Sigmoid colon (tissue), 4 donors: Measurements from ENCODE around the gene PRMT1.

Source experiments
- EP300 ChIP-seq, 4 donors: sonication (generic); formaldehyde crosslinking; IDR thresholded peaks; one replicate each; pipeline ENCODE4 v1.6.1; 2017; ENCODE audit warnings: antibody characterized with exemption in 4 of 4
- POLR2A ChIP-seq, 2 donors: fragments of 450-650 bp; IDR thresholded peaks; one replicate each; pipeline ENCODE4 v1.6.1; 2016; ENCODE audit warnings: antibody characterized with exemption in 2 of 2, mild to moderate bottlenecking in 2 of 2, moderate library complexity in 2 of 2
- TF ChIP-seq, protein P1 (sequence below), 4 experiments: fragments of 450-650 bp in 3 of 4; fragments of 200-600 bp in 1 of 4; IDR thresholded peaks; one replicate each; pipeline ENCODE4 v1.5.1; 2016 to 2019; ENCODE audit warnings: antibody characterized with exemption in 4 of 4, mild to moderate bottlenecking in 3 of 4, moderate library complexity in 2 of 4

DNA sequence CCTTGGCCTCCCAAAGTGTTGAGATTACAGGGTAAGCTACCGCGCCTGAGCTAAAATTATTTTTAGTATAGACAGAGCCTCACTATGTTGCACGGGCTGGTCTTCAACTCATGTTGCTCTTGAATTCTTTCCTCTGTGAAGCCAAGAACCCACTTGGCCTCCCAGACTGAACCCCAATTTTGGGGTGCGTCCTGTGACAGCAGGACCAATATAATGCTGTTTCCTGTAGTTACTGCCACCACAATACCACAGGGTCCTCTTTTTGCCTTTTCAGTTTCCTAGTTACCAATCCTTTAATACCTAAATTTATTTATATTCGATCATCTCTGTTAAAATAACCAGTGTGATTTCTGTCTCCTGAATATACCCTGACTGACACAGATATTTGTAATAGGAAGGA, 53.1 kb downstream of the PRMT1 start:
- no peak for TF ChIP-seq EP300 (IDR thresholded peaks at IDR 0.05)
- TF ChIP-seq, protein P1, sequence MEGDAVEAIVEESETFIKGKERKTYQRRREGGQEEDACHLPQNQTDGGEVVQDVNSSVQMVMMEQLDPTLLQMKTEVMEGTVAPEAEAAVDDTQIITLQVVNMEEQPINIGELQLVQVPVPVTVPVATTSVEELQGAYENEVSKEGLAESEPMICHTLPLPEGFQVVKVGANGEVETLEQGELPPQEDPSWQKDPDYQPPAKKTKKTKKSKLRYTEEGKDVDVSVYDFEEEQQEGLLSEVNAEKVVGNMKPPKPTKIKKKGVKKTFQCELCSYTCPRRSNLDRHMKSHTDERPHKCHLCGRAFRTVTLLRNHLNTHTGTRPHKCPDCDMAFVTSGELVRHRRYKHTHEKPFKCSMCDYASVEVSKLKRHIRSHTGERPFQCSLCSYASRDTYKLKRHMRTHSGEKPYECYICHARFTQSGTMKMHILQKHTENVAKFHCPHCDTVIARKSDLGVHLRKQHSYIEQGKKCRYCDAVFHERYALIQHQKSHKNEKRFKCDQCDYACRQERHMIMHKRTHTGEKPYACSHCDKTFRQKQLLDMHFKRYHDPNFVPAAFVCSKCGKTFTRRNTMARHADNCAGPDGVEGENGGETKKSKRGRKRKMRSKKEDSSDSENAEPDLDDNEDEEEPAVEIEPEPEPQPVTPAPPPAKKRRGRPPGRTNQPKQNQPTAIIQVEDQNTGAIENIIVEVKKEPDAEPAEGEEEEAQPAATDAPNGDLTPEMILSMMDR (IDR thresholded peaks at IDR 0.05) = no peak
- no peak for TF ChIP-seq POLR2A (IDR thresholded peaks at IDR 0.05)
